Kidney (tissue), 14 donors: Measurements from ENCODE around the gene MRPL55. TPM values are rescaled to one million over a fixed set of nuclear protein-coding genes. Genes with fewer than 3 reads are reported as not detected.
A peak's percentile ranks its signal among the peaks of the same experiment; 100 is the strongest.

Experiments used
- DNase-seq, 5 donors: peaks; one replicate each; pipeline ENCODE4 v3.0.0-alpha.2; 2013 to 2020
- FAIRE-seq: peaks from 2 replicates; lab custom pipeline; 2012; peaks lifted over from hg19 to GRCh38; lab: Jason Lieb, UNC
- H3K27ac ChIP-seq, 2 donors: one replicate each; pipeline ENCODE4 v1.7.0; 2013; ENCODE audit warnings: low read depth in 2 of 2, low read length in 2 of 2, inconsistent platforms in 1 of 2
- H3K27me3 ChIP-seq: one replicate; pipeline ENCODE4 v1.7.1; 2013; ENCODE audit warnings: low read length, inconsistent platforms; ENCODE audit not compliant: control insufficient read depth, insufficient read depth
- H3K36me3 ChIP-seq, 3 donors: one replicate each; pipeline versions ENCODE4 v1.7.0 to v1.7.1; 2013; ENCODE audit warnings: low read length in 3 of 3, control low read depth in 1 of 3, inconsistent platforms in 1 of 3; ENCODE audit not compliant: insufficient read depth in 3 of 3, control insufficient read depth in 2 of 3
- H3K4me1 ChIP-seq, 3 donors: one replicate each; pipeline versions ENCODE4 v1.7.0 to v1.7.1; 2013; ENCODE audit warnings: low read length in 3 of 3, inconsistent platforms in 1 of 3, low read depth in 1 of 3; ENCODE audit not compliant: control insufficient read depth in 2 of 3, insufficient read depth in 2 of 3
- H3K4me3 ChIP-seq, 3 donors: one replicate each; pipeline versions ENCODE4 v1.7.0 to v1.8.1; 2013; ENCODE audit warnings: low read length in 3 of 3, control low read depth in 1 of 3, inconsistent platforms in 1 of 3
- H3K9ac ChIP-seq, 3 donors: one replicate each; pipeline versions ENCODE4 v1.7.0 to v1.7.1; 2013; ENCODE audit warnings: low read length in 3 of 3, control low read depth in 1 of 3, inconsistent platforms in 1 of 3
- H3K9me3 ChIP-seq, 3 donors: one replicate each; pipeline versions ENCODE4 v1.7.0 to v1.7.1; 2013; ENCODE audit warnings: low read length in 3 of 3, control low read depth in 1 of 3, inconsistent platforms in 1 of 3; ENCODE audit not compliant: control insufficient read depth in 2 of 3, insufficient read depth in 1 of 3
- intact Hi-C: fragments of 100-400 bp; cut with DNase I; formaldehyde crosslinking; loops from one replicate; pipeline ENCODE4 v1.11.1; 2022
- polyA plus RNA-seq: library from polyadenylated mRNA; stranded (reverse); fragments of 350-450 nt; fragmentation: Illumina TruSeq; extraction: RNeasy Lipid Tissue Mini Kit (QIAGEN cat#74804); gene quantifications from one replicate; pipeline ENCODE4 v1.2.3, GENCODE V29; 2014; ENCODE audit warnings: low read depth, low replicate concordance; ENCODE audit not compliant: insufficient read depth
- total RNA-seq: library from RNA; stranded (reverse); fragmentation: NEBNext Ultra II Directional; extraction: Animal tissue kit (Norgen Biotek cat#: 25700); gene quantifications from one replicate; pipeline ENCODE4 v1.2.1, GENCODE V29; 2021
- TF ChIP-seq, protein P1 (sequence below): IDR thresholded peaks from 3 replicates; pipeline ENCODE4 v1.5.1; 2012; ENCODE audit warnings: mild to moderate bottlenecking, moderate library complexity, borderline replicate concordance; ENCODE audit not compliant: insufficient read depth; ENCODE audit errors: extremely low read depth
- donor health status: control.
- donor health status: control.
- donor health status: control.
- donor health status: control.
- donor health status: control.
- donor health status: DM: yes; HTN: yes; CAD: no.
- donor health status: Normal renal cell carcinoma (clear cell type).

MRPL55 gene
- total and polyA plus RNA-seq, 2 donors from 2014 or later, result 37.8 to 141 TPM

- TF ChIP-seq, protein P1, sequence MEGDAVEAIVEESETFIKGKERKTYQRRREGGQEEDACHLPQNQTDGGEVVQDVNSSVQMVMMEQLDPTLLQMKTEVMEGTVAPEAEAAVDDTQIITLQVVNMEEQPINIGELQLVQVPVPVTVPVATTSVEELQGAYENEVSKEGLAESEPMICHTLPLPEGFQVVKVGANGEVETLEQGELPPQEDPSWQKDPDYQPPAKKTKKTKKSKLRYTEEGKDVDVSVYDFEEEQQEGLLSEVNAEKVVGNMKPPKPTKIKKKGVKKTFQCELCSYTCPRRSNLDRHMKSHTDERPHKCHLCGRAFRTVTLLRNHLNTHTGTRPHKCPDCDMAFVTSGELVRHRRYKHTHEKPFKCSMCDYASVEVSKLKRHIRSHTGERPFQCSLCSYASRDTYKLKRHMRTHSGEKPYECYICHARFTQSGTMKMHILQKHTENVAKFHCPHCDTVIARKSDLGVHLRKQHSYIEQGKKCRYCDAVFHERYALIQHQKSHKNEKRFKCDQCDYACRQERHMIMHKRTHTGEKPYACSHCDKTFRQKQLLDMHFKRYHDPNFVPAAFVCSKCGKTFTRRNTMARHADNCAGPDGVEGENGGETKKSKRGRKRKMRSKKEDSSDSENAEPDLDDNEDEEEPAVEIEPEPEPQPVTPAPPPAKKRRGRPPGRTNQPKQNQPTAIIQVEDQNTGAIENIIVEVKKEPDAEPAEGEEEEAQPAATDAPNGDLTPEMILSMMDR, result no peak
- H3K9ac ChIP-seq, result peak overlapping the region in 1 of 3 donors; percentile 87
Observed at GRCh38 chr1:228084797-228085196, 24.3 kb downstream of the MRPL55 start.

GRCh38 chr1:228084325-228084724 lies 24.8 kb downstream of the MRPL55 start:
- Histone ChIP-seq H3K27me3 (no peaks in the 10 kb centered on the region), H3K9ac (peak overlapping the region; percentile 84 to 87 (median 86)), H3K9me3 (no peaks in the 10 kb centered on the region), H3K36me3 (peaks cover 0 to 3% (median 0%) of the 10 kb centered on the region in 3 donors), H3K27ac (peak overlapping the region; percentile 97 to 98), H3K4me3 (peak overlapping the region; percentile 70 to 97 (median 93)), H3K4me1 (peaks cover 4 to 55% (median 42%) of the 10 kb centered on the region in 3 donors)
- peak in 1 of 5 donors; percentile 18 for DNase-seq
- intact Hi-C loops, result no loop called here
- TF ChIP-seq, protein P1, result no peak
- FAIRE-seq, result no peak

More at GRCh38 chr1:228084797-228085196, 24.3 kb downstream of the MRPL55 start:
- intact Hi-C loops, result no loop called here
- H3K4me3 ChIP-seq, result peak overlapping the region in 2 of 3 donors; percentile 93 to 97
- no peaks in the 10 kb centered on the region for H3K27me3 ChIP-seq
- no peak for FAIRE-seq
- H3K9me3 ChIP-seq, result no peaks in the 10 kb centered on the region
- peak overlapping the region in 1 of 2 donors; percentile 56 for H3K27ac ChIP-seq
- peak in 2 of 5 donors; percentile 11 to 23 for DNase-seq
- peaks cover 4 to 60% (median 47%) of the 10 kb centered on the region in 3 donors for H3K4me1 ChIP-seq
- peaks cover 0 to 4% (median 3%) of the 10 kb centered on the region in 3 donors for H3K36me3 ChIP-seq

- intact Hi-C loops, result no loop called here
- H3K9ac ChIP-seq, result peak overlapping the region; percentile 84 to 87 (median 86)
- H3K27me3 ChIP-seq, result no peaks in the 10 kb centered on the region
- H3K4me1 ChIP-seq, result peaks cover 4 to 51% (median 38%) of the 10 kb centered on the region in 3 donors
- peak in 2 of 5 donors; percentile 62 to 71 for DNase-seq
- H3K27ac ChIP-seq, result peak overlapping the region; percentile 97 to 98
- peaks cover 0 to 3% (median 0%) of the 10 kb centered on the region in 3 donors for H3K36me3 ChIP-seq
- peak overlapping the region; percentile 70 to 97 (median 93) for H3K4me3 ChIP-seq
- no peak for FAIRE-seq
- H3K9me3 ChIP-seq, result no peaks in the 10 kb centered on the region
- TF ChIP-seq, protein P1, result no peak
Observed at GRCh38 chr1:228083871-228084278, 25.2 kb downstream of the MRPL55 start.
